HG03060 (cell line): Measurements from ENCODE around the gene SHB.

Source experiments
- ATAC-seq: cut with Tn5 transposase; IDR thresholded peaks from one replicate; pipeline ENCODE4 v1.9.1; 2021; ENCODE audit warnings: low read depth, moderate number of reproducible peaks; ENCODE audit not compliant: unreplicated experiment

The SHB gene

GRCh38 chr9:38089387-38090165, 20.5 kb upstream of the SHB start:
- no peak for ATAC-seq

GRCh38 chr9:38088006-38088925, 19.2 kb upstream of the SHB start:
- ATAC-seq: no peak

GRCh38 chr9:38086496-38086895, 17.5 kb upstream of the SHB start:
- ATAC-seq: no peak

GRCh38 chr9:38085308-38085707, 16.3 kb upstream of the SHB start:
- no peak for ATAC-seq

GRCh38 chr9:38084556-38084880, 15.5 kb upstream of the SHB start:
- ATAC-seq: no peak

- ATAC-seq: no peak
Measured at GRCh38 chr9:38083858-38084555, 15.0 kb upstream of the SHB start.

GRCh38 chr9:38082446-38083287, 13.6 kb upstream of the SHB start:
- no peak for ATAC-seq

- no peak for ATAC-seq
Measured at GRCh38 chr9:38081356-38082108, 12.5 kb upstream of the SHB start.

GRCh38 chr9:38079461-38080031, 10.5 kb upstream of the SHB start:
- ATAC-seq: no peak

GRCh38 chr9:38075272-38075671, 6.2 kb upstream of the SHB start:
- no peak for ATAC-seq

- no peak for ATAC-seq
Measured at GRCh38 chr9:38074441-38074961, 5.5 kb upstream of the SHB start.

- ATAC-seq: no peak
Measured at GRCh38 chr9:38073882-38074281, 4.9 kb upstream of the SHB start.

- ATAC-seq: no peak
Measured at GRCh38 chr9:38071470-38072134, 2.6 kb upstream of the SHB start.

GRCh38 chr9:38067859-38068681, 957 bp downstream of the SHB start:
- no peak for ATAC-seq

- no peak for ATAC-seq
Measured at GRCh38 chr9:38066914-38067858, 1.8 kb downstream of the SHB start.

GRCh38 chr9:38066197-38066913, 2.7 kb downstream of the SHB start:
- ATAC-seq: no peak
